Measurements from ENCODE around the gene BICC1. TPM values are rescaled to one million over a fixed set of nuclear protein-coding genes. Genes with fewer than 3 reads are reported as not detected.

BICC1 gene
- total RNA-seq, 1 donor from 2014 or later = 0.41 TPM

DNA sequence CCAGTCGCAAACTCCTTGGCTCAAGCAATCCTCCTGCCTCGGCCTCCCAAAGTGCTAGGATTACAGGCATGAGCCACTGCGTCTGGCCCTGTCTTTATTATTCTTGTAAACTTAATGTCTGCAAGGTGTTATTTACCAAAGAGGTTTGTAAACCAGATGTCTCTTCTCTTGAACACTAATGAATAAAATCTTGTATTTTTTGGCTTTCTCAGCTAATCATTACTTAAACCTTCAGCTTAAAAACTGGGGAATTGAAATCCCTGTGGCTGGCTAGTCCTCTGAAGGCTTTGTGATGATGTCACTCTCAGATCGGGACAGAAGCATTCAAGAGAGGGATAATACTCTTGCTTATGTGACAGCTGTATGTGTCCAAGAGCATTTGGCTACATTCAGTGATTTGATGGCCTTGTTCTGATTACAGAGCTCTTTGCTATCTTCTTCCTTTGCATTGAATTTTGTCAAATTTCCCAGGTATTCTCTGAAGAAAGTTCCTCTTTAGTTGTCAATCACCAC, 130.3 kb downstream of the BICC1 start:
- Histone ChIP-seq H3K9ac (no peak overlapping the region), H3K9me3 (ENCODE audit: low read depth) (no peaks in the 10 kb centered on the region), H3K27me3 (no peaks in the 10 kb centered on the region), H2AFZ (replicated peaks) (no peak overlapping the region), H3K79me2 (ENCODE audit: low read depth) (no peaks in the 10 kb centered on the region), H3K4me1 (no peaks in the 10 kb centered on the region), H4K20me1 (ENCODE audit: low read depth) (no peaks in the 10 kb centered on the region), H3K4me2 (no peak overlapping the region), H3K36me3 (no peaks in the 10 kb centered on the region), H3K27ac (no peak overlapping the region), H3F3A (ENCODE audit: low read depth) (no peaks in the 10 kb centered on the region), H3K4me3 (no peak overlapping the region)
- Mint-ChIP-seq H3K36me3 (no peaks in the 10 kb centered on the region), H3K4me3 (no peak overlapping the region), H3K27me3 (ENCODE audit: insufficient read depth, low read depth) (no peaks in the 10 kb centered on the region), H3K27ac (no peak overlapping the region), H3K9me3 (no peaks in the 10 kb centered on the region), H3K4me1 (peaks cover 6% of the 10 kb centered on the region)
- DNase-seq (ENCODE audit: low spot score) = no peak
- TF ChIP-seq, protein P1, sequence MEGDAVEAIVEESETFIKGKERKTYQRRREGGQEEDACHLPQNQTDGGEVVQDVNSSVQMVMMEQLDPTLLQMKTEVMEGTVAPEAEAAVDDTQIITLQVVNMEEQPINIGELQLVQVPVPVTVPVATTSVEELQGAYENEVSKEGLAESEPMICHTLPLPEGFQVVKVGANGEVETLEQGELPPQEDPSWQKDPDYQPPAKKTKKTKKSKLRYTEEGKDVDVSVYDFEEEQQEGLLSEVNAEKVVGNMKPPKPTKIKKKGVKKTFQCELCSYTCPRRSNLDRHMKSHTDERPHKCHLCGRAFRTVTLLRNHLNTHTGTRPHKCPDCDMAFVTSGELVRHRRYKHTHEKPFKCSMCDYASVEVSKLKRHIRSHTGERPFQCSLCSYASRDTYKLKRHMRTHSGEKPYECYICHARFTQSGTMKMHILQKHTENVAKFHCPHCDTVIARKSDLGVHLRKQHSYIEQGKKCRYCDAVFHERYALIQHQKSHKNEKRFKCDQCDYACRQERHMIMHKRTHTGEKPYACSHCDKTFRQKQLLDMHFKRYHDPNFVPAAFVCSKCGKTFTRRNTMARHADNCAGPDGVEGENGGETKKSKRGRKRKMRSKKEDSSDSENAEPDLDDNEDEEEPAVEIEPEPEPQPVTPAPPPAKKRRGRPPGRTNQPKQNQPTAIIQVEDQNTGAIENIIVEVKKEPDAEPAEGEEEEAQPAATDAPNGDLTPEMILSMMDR (IDR thresholded peaks at IDR 0.05) = no peak
- TF ChIP-seq EZH2 (IDR thresholded peaks at IDR 0.05) (no peak), EZH2phosphoT487 (IDR thresholded peaks at IDR 0.05) (no peak)

DNA sequence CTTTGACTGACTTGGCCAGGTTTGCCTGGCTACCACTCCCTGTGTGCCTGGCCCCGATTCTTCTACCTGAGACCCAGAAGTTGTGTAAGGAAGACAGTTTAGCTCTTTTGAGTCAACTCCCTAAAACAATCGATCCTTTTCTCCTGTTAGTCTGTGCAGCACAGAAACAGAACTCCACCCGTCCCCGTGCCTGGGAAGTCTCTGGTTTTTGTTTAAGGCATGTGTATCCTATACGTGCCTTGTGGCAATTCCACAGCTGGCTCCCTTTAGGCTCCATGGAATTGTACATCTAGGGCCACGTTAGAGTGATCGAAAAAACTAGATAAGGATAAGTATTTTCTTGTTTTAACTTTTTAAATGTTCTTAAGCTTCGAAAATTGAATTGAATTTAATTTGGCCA, 131.6 kb downstream of the BICC1 start:
- H3K27me3 Mint-ChIP-seq (ENCODE audit: insufficient read depth, low read depth) = no peaks in the 10 kb centered on the region
- no peak overlapping the region for H3K27ac Mint-ChIP-seq

DNA sequence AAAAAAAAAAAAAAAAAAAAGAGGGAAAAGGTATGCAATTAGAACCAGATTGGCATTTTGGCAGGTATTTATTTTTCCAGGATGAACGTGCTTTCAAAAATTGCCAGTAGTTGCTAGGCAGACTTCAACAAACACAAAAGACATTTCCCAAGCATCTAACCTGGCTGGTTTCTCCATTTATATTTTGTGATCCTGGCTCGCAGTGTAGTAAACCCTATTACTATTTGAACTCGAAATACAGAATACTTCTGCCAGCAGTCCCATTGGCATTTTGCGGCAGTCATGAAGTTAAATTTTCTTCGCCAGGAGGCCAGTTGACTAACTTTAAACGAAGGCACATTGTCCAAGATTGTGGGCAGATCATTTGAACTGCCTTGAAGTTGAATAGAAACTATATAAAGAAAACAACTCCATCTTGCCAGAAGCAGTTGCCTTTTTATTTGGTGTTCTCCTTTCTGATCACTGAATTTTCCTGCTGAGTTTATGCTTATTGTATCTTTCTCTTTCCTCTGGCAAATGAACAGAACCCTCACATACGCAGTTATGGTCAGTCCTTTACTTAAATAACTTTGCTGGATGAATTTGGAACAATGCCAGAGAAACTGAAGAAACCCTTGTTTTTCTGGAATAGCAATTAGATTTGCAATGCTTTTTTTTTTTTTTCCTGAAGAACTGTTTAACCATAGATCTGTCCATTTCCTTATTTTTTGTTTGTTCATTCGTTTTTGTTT, 132.9 kb downstream of the BICC1 start:
- H3K27ac Mint-ChIP-seq = no peak overlapping the region
- no peaks in the 10 kb centered on the region for H4K20me1 ChIP-seq (ENCODE audit: low read depth)
- no peaks in the 10 kb centered on the region for H3F3A ChIP-seq (ENCODE audit: low read depth)
- H3K4me2 ChIP-seq = no peak overlapping the region
- no peaks in the 10 kb centered on the region for H3K79me2 ChIP-seq (ENCODE audit: low read depth)
- H3K4me3 ChIP-seq = no peak overlapping the region
- no peak overlapping the region for H2AFZ ChIP-seq (replicated peaks)
- no peaks in the 10 kb centered on the region for H3K4me1 ChIP-seq
- H3K27ac ChIP-seq = no peak overlapping the region
- H3K9ac ChIP-seq = no peak overlapping the region
- H3K27me3 Mint-ChIP-seq (ENCODE audit: insufficient read depth, low read depth) = no peaks in the 10 kb centered on the region
- H3K27me3 ChIP-seq = no peaks in the 10 kb centered on the region
- no peak overlapping the region for H3K4me3 Mint-ChIP-seq
- TF ChIP-seq, protein P1 (IDR thresholded peaks at IDR 0.05) = no peak
- no peak for TF ChIP-seq EZH2 (IDR thresholded peaks at IDR 0.05)
- TF ChIP-seq EZH2phosphoT487 (IDR thresholded peaks at IDR 0.05) = no peak
- no peaks in the 10 kb centered on the region for H3K9me3 ChIP-seq (ENCODE audit: low read depth)
- H3K36me3 ChIP-seq = no peaks in the 10 kb centered on the region
- H3K9me3 Mint-ChIP-seq = no peaks in the 10 kb centered on the region
- no peak for DNase-seq (ENCODE audit: low spot score)
- H3K4me1 Mint-ChIP-seq = peaks cover 6% of the 10 kb centered on the region
- H3K36me3 Mint-ChIP-seq = no peaks in the 10 kb centered on the region

More for the DNA sequence above, 131.6 kb downstream of the BICC1 start:
- Histone ChIP-seq H3K9me3 (ENCODE audit: low read depth) (no peaks in the 10 kb centered on the region), H3F3A (ENCODE audit: low read depth) (no peaks in the 10 kb centered on the region), H3K9ac (no peak overlapping the region), H3K79me2 (ENCODE audit: low read depth) (no peaks in the 10 kb centered on the region), H3K4me1 (no peaks in the 10 kb centered on the region), H3K27ac (no peak overlapping the region), H3K27me3 (no peaks in the 10 kb centered on the region), H3K4me3 (no peak overlapping the region), H4K20me1 (ENCODE audit: low read depth) (no peaks in the 10 kb centered on the region), H3K4me2 (no peak overlapping the region), H3K36me3 (no peaks in the 10 kb centered on the region), H2AFZ (replicated peaks) (no peak overlapping the region)
- TF ChIP-seq, protein P1 (IDR thresholded peaks at IDR 0.05) = no peak
- TF ChIP-seq EZH2 (IDR thresholded peaks at IDR 0.05) = no peak
- no peak for TF ChIP-seq EZH2phosphoT487 (IDR thresholded peaks at IDR 0.05)
- H3K9me3 Mint-ChIP-seq = no peaks in the 10 kb centered on the region
- DNase-seq (ENCODE audit: low spot score) = no peak
- no peak overlapping the region for H3K4me3 Mint-ChIP-seq
- peaks cover 6% of the 10 kb centered on the region for H3K4me1 Mint-ChIP-seq
- H3K36me3 Mint-ChIP-seq = no peaks in the 10 kb centered on the region
